GM18505 (cell line): ENCODE results near the gene FAM221B.

Experiments
- ATAC-seq: cut with Tn5 transposase; IDR thresholded peaks from one replicate; pipeline ENCODE4 v1.9.1; 2021; ENCODE audit not compliant: unreplicated experiment
- POLR2A ChIP-seq: IDR thresholded peaks from 4 replicates; pipeline ENCODE4 v1.6.1; 2011; ENCODE audit warnings: borderline replicate concordance; ENCODE audit not compliant: insufficient read depth, insufficient read length; ENCODE audit errors: extremely low read depth

Gene FAM221B

GRCh38 chr9:35856206-35856605 lies 27.7 kb upstream of the FAM221B start:
- ATAC-seq, result no peak
- TF ChIP-seq POLR2A, result no peak

- ATAC-seq, result no peak
- no peak for TF ChIP-seq POLR2A
Measured at GRCh38 chr9:35854091-35854762, 25.7 kb upstream of the FAM221B start.

GRCh38 chr9:35852876-35853865 lies 24.6 kb upstream of the FAM221B start:
- no peak for TF ChIP-seq POLR2A
- ATAC-seq, result no peak

- no peak for ATAC-seq
- no peak for TF ChIP-seq POLR2A
Measured at GRCh38 chr9:35852267-35852815, 23.8 kb upstream of the FAM221B start.

GRCh38 chr9:35847792-35848572 lies 19.4 kb upstream of the FAM221B start:
- peak; percentile 82 for ATAC-seq
- peak; percentile 21 for TF ChIP-seq POLR2A

GRCh38 chr9:35845824-35846771 lies 17.6 kb upstream of the FAM221B start:
- ATAC-seq, result no peak
- TF ChIP-seq POLR2A, result no peak

- no peak for ATAC-seq
- no peak for TF ChIP-seq POLR2A
Measured at GRCh38 chr9:35844628-35845270, 16.2 kb upstream of the FAM221B start.

GRCh38 chr9:35842795-35843194 lies 14.3 kb upstream of the FAM221B start:
- TF ChIP-seq POLR2A, result no peak
- no peak for ATAC-seq

- ATAC-seq, result no peak
- TF ChIP-seq POLR2A, result no peak
Measured at GRCh38 chr9:35842020-35842745, 13.7 kb upstream of the FAM221B start.

- no peak for ATAC-seq
- no peak for TF ChIP-seq POLR2A
Measured at GRCh38 chr9:35841645-35841900, 13.0 kb upstream of the FAM221B start.
